Vagina (tissue), 2 donors: ENCODE results near the gene SIRPA. TPM values are rescaled to one million over a fixed set of nuclear protein-coding genes. Genes with fewer than 3 reads are reported as not detected.
A peak's percentile ranks its signal among the peaks of the same experiment; 100 is the strongest.

ENCODE experiments used
- DNase-seq, 2 donors: peaks; one replicate each; pipeline ENCODE4 v3.0.0-alpha.2; 2017; ENCODE audit errors: extremely low spot score in 2 of 2
- H3K27ac ChIP-seq: fragments of 200-600 bp; sonication (generic); one replicate; pipeline ENCODE4 v1.5.1; 2019
- H3K27me3 ChIP-seq: fragments of 200-600 bp; sonication (generic); one replicate; pipeline ENCODE4 v1.5.1; 2019
- H3K36me3 ChIP-seq, 2 donors: fragments of 200-600 bp; sonication (generic); one replicate each; pipeline ENCODE4 v1.5.1; 2017 to 2019
- H3K4me1 ChIP-seq: fragments of 200-600 bp; sonication (generic); one replicate; pipeline ENCODE4 v1.5.1; 2019
- H3K4me3 ChIP-seq, 2 donors: fragments of 200-600 bp; sonication (generic); 1 replicate in 1 of 2; 2 replicates in 1 of 2; pipeline ENCODE4 v1.5.1; 2016 to 2019
- H3K9me3 ChIP-seq: fragments of 200-600 bp; sonication (generic); one replicate; pipeline ENCODE4 v1.5.1; 2019
- POLR2A ChIP-seq, 2 donors: fragments of 450-650 bp; IDR thresholded peaks; one replicate each; pipeline ENCODE4 v1.6.1; 2017; ENCODE audit warnings: antibody characterized with exemption in 2 of 2, mild to moderate bottlenecking in 2 of 2, moderate library complexity in 2 of 2
- POLR2AphosphoS5 ChIP-seq, 2 donors: sonication (generic); formaldehyde crosslinking; IDR thresholded peaks; one replicate each; pipeline ENCODE4 v1.9.0; 2017; ENCODE audit warnings: antibody characterized with exemption in 2 of 2, mild to moderate bottlenecking in 2 of 2, low read depth in 1 of 2; ENCODE audit not compliant: insufficient read depth in 1 of 2
- intact Hi-C: fragments of 100-400 bp; cut with DNase I; formaldehyde crosslinking; loops from one replicate; pipeline ENCODE4 v1.15.1; 2023
- total RNA-seq: library from RNA; depleted of rRNA; stranded (reverse); fragments of >200 nt; gene quantifications from one replicate; pipeline ENCODE4 v1.2.3, GENCODE V29; 2016
- TF ChIP-seq, protein P1 (sequence below), 3 experiments: fragments of 450-650 bp in 2 of 3; fragments of 200-600 bp in 1 of 3; sonication (generic) in 1 of 3; IDR thresholded peaks; one replicate each; pipeline ENCODE4 v1.5.1; 2017 to 2019; ENCODE audit warnings: antibody characterized with exemption in 3 of 3, mild to moderate bottlenecking in 2 of 3, moderate library complexity in 2 of 3

SIRPA gene
- total RNA-seq, 1 donor from 2014 or later, result 52.3 TPM

DNA sequence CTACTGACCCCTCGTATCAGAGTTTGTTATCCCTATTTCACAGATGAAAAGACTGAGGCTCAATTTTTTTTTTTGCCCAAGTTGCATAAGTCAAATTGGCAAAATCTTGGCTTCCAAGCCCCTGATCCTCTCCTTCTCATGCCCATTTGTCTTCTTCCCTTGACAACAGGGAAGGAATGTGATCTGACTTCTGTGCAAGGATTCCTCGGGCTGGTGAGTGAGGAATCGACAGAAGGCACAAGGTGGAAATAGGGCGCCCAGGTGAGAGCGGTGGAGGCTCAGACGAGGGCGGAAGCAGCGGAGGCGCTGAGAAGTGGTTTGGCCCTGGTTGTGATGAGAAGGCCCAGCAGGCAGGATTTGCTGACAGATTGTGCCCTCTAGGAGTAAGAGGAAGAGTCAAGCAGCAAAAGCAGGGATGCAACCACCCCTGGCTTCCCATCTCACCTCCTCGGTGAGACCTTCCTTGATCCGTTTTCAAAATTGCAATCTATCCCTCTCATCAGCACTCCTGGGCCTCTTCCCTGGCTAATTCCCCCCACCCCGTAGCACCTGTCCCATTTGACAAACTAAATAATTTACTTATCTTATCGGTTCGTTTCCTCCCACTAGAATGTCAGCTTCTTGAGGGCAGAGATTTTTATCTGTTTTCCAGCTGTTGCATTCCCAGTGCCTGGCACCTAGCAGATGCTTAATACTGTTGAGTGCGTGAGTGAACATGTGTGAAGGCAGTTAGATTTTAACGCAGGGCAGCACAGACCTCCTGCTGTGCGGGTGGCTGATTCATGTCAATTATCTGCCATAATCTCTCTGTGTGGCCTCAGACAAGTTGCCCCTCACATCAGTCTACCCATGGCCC lies 3.7 kb upstream of the SIRPA start:
- no peaks in the 10 kb centered on the region for H3K36me3 ChIP-seq
- H3K9me3 ChIP-seq, result no peaks in the 10 kb centered on the region
- TF ChIP-seq POLR2AphosphoS5 (IDR thresholded peaks at IDR 0.05; ENCODE audit: insufficient read depth in 1 of 2, low read depth in 1 of 2) (no peak), POLR2A (IDR thresholded peaks at IDR 0.05) (no peak)
- TF ChIP-seq, protein P1, sequence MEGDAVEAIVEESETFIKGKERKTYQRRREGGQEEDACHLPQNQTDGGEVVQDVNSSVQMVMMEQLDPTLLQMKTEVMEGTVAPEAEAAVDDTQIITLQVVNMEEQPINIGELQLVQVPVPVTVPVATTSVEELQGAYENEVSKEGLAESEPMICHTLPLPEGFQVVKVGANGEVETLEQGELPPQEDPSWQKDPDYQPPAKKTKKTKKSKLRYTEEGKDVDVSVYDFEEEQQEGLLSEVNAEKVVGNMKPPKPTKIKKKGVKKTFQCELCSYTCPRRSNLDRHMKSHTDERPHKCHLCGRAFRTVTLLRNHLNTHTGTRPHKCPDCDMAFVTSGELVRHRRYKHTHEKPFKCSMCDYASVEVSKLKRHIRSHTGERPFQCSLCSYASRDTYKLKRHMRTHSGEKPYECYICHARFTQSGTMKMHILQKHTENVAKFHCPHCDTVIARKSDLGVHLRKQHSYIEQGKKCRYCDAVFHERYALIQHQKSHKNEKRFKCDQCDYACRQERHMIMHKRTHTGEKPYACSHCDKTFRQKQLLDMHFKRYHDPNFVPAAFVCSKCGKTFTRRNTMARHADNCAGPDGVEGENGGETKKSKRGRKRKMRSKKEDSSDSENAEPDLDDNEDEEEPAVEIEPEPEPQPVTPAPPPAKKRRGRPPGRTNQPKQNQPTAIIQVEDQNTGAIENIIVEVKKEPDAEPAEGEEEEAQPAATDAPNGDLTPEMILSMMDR (IDR thresholded peaks at IDR 0.05), result no peak
- intact Hi-C loops, result no loop called here
- no peak overlapping the region for H3K4me3 ChIP-seq
- no peaks in the 10 kb centered on the region for H3K27me3 ChIP-seq
- no peak for DNase-seq
- H3K27ac ChIP-seq, result no peak overlapping the region
- peaks cover 54% of the 10 kb centered on the region for H3K4me1 ChIP-seq

- Histone ChIP-seq H3K4me1 (peaks cover 55% of the 10 kb centered on the region), H3K9me3 (no peaks in the 10 kb centered on the region), H3K36me3 (no peaks in the 10 kb centered on the region), H3K4me3 (no peak overlapping the region), H3K27ac (no peak overlapping the region), H3K27me3 (no peaks in the 10 kb centered on the region)
- intact Hi-C loops, result no loop called here
- no peak for DNase-seq
- TF ChIP-seq, protein P1 (IDR thresholded peaks at IDR 0.05), result no peak
- TF ChIP-seq POLR2A (IDR thresholded peaks at IDR 0.05), result no peak
- no peak for TF ChIP-seq POLR2AphosphoS5 (IDR thresholded peaks at IDR 0.05; ENCODE audit: insufficient read depth in 1 of 2, low read depth in 1 of 2)
Measured at GRCh38 chr20:1892119-1892385, 3.2 kb upstream of the SIRPA start.

DNA sequence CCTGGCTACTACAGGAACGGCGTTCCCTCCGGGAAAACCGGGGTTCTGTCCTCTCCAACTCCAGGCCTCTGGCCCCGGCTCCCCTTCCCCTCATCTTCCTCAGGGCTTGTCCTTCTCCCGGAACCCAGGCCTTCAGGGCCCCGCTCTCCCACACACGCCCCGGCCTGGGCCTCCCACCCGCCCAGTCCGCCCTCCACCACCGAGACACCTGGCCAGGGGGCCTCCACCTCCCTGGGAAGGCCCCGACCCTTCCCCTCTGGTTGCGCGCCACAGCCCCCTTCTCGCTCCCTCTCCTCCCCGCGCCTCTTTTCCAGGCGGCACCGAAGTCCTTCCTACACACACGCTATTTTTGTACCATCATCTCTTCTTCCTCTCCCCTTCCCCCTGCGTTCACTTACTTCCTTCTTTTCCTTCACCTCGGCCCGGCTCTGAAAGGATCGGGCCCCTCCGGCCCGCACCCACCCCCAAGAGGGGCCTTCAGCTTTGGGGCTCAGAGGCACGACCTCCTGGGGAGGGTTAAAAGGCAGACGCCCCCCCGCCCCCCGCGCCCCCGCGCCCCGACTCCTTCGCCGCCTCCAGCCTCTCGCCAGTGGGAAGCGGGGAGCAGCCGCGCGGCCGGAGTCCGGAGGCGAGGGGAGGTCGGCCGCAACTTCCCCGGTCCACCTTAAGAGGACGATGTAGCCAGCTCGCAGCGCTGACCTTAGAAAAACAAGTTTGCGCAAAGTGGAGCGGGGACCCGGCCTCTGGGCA lies 1.3 kb upstream of the SIRPA start:
- Histone ChIP-seq H3K4me3 (peak overlapping the region; percentile 63), H3K27ac (peak overlapping the region; percentile 95), H3K4me1 (peaks cover 69% of the 10 kb centered on the region), H3K27me3 (no peaks in the 10 kb centered on the region), H3K9me3 (no peaks in the 10 kb centered on the region), H3K36me3 (no peaks in the 10 kb centered on the region)
- intact Hi-C loops, result no loop called here
- peak in 1 of 2 donors; percentile 18 for TF ChIP-seq POLR2AphosphoS5 (IDR thresholded peaks at IDR 0.05; ENCODE audit: insufficient read depth in 1 of 2, low read depth in 1 of 2)
- TF ChIP-seq, protein P1 (IDR thresholded peaks at IDR 0.05), result no peak
- no peak for DNase-seq

- no peak for DNase-seq
- peak overlapping the region; percentile 63 for H3K4me3 ChIP-seq
- TF ChIP-seq POLR2AphosphoS5 (IDR thresholded peaks at IDR 0.05; ENCODE audit: insufficient read depth in 1 of 2, low read depth in 1 of 2) (no peak), POLR2A (IDR thresholded peaks at IDR 0.05) (no peak)
- TF ChIP-seq, protein P1 (IDR thresholded peaks at IDR 0.05), result no peak
- peak overlapping the region; percentile 95 for H3K27ac ChIP-seq
- H3K9me3 ChIP-seq, result no peaks in the 10 kb centered on the region
- H3K27me3 ChIP-seq, result no peaks in the 10 kb centered on the region
- H3K4me1 ChIP-seq, result peaks cover 70% of the 10 kb centered on the region
- intact Hi-C loops, result no loop called here
- H3K36me3 ChIP-seq, result no peaks in the 10 kb centered on the region
Measured at GRCh38 chr20:1894471-1894950, 696 bp upstream of the SIRPA start.
